HG03378 (cell line): ENCODE measurements around the gene CTNNAL1.
"Not testable (repeated sequence)": the region's sequence is repeated elsewhere in the genome, so short reads cannot be mapped to it uniquely, and the experiment has no call there.

ENCODE experiments used
- ATAC-seq: cut with Tn5 transposase; IDR thresholded peaks from one replicate; pipeline ENCODE4 v1.9.1; 2021; ENCODE audit warnings: mild to moderate bottlenecking, moderate library complexity; ENCODE audit not compliant: unreplicated experiment

The CTNNAL1 gene, protein sequence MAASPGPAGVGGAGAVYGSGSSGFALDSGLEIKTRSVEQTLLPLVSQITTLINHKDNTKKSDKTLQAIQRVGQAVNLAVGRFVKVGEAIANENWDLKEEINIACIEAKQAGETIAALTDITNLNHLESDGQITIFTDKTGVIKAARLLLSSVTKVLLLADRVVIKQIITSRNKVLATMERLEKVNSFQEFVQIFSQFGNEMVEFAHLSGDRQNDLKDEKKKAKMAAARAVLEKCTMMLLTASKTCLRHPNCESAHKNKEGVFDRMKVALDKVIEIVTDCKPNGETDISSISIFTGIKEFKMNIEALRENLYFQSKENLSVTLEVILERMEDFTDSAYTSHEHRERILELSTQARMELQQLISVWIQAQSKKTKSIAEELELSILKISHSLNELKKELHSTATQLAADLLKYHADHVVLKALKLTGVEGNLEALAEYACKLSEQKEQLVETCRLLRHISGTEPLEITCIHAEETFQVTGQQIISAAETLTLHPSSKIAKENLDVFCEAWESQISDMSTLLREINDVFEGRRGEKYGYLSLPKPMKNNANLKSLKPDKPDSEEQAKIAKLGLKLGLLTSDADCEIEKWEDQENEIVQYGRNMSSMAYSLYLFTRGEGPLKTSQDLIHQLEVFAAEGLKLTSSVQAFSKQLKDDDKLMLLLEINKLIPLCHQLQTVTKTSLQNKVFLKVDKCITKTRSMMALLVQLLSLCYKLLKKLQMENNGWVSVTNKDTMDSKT

GRCh38 chr9:109012876-109013678 is at the start of gene CTNNAL1:
TSS of gene CTNNAL1 (minus strand) at chr9:109013499. CDS start at chr9:109013442, 57 bp downstream.
- ATAC-seq, result peak; percentile 38

GRCh38 chr9:109062543-109062942 is 49.2 kb upstream of the CTNNAL1 start:
- no peak for ATAC-seq

DNA sequence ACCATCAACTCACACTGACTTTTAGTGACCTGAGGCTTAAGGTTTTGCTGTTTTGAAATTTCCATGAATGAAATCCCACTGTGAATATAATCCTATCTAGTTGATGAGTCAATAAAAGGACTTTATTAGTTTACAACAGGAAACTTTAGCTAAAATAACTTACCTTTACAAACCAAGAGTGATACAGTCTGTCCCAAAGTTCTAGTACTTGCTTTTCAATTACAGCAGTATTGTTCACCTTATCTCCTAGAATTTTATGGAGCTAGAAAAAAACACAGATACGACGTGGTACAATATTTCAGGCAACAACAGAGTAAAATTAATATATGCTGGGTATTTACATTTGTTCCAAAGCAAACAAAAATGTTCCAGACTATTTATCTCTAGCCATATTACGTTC is 46.9 kb upstream of the CTNNAL1 start:
- ATAC-seq, result no peak

DNA sequence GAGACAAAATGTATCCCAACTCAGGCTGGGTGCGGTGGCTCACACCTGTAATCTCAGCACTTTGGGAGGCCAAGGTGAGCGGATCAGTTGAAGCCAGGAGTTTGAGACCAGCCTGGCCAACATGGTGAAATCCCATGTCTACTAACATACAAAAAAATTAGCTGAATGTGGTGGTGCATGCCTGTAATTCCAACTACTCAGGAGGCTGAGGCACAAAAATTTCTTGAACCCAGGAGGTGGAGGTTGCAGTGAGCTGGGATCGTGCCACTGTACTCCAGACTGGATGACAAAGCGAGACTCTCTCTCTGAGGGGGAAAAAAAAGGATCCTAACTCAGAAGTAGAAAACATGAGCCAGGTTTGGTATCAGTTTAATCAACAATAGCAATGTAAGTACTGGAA is 39.8 kb upstream of the CTNNAL1 start:
- ATAC-seq, result not testable (repeated sequence)

- no peak for ATAC-seq
Measured at GRCh38 chr9:109052416-109052815, 39.1 kb upstream of the CTNNAL1 start.

GRCh38 chr9:109051733-109052132 is 38.4 kb upstream of the CTNNAL1 start:
- no peak for ATAC-seq

DNA sequence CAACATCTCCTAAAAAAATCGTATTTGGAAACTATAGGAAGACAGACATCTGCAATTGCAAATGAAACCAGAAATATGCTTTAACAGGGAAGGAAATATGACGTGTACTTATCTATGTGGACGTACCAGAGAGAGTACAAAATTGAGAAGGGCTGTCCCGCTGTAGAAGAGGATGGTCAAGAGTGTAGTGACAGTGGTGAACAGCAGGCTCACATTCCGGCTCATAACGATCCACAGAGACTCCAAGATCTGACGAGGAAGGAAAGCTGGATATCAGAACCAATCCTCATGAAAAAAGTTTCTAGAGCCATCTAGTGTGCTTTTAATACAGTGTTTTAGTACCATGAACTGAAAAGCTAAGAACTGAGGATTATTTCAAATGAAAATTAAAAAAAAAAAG is 37.1 kb upstream of the CTNNAL1 start:
- ATAC-seq, result no peak

- ATAC-seq, result no peak
Measured at GRCh38 chr9:109048822-109049221, 35.5 kb upstream of the CTNNAL1 start.

DNA sequence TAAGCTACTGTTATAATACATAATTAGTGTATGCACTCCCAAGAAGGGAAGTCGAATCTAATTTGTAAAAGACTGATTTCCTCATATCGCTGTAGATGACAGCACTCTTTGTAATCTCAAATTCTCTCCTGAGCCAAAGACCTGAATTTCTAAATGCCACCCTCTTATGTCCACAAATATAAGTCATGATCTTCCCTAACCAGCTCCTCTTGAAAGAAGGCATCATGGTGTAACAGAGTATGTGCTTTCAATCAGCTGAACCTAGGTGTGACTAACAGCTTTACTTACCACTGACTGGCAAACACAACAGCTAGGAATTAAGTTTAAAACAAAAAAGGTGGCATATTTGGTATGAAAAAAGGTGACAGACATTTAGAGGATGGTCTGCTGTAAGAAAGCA is 34.0 kb upstream of the CTNNAL1 start:
- no peak for ATAC-seq

GRCh38 chr9:109046346-109046745 is 33.0 kb upstream of the CTNNAL1 start:
- no peak for ATAC-seq

DNA sequence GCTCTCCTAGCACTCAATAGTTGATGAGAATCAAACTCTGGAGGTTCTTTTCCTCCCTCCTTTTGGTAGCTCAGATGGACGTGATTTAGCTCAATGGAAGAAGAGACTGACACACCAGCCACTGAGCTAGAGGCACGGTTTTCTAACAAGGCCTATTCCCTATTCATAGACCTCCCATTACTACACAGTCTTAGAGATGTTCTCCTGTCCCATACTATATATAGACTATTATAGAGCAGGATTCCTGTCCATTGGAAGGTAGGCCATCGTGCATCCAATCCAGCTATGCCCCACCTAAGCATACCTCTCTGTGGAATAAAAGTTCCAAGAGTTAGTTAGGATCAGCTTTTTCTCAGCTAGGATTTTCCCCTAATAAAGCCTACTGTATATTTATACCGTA is 30.3 kb upstream of the CTNNAL1 start:
- no peak for ATAC-seq

DNA sequence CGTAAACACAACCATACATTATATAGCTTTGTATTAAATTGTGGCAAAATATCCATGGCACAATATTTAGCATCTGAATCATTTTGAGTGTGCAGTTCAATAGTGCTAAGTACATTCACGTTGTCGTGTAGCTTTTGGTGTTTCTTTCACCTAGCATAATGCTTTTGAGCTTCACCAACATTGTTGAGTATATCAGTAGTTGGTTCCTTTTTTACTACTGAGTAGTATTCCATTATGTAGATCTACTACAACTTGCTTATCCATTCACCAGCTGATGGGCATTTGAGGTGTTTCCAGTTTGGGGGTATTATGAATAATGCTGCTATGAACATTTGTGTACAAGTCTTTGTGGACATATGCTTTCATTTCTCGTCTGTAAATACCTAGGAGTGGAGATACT is 27.3 kb upstream of the CTNNAL1 start:
- ATAC-seq, result no peak

DNA sequence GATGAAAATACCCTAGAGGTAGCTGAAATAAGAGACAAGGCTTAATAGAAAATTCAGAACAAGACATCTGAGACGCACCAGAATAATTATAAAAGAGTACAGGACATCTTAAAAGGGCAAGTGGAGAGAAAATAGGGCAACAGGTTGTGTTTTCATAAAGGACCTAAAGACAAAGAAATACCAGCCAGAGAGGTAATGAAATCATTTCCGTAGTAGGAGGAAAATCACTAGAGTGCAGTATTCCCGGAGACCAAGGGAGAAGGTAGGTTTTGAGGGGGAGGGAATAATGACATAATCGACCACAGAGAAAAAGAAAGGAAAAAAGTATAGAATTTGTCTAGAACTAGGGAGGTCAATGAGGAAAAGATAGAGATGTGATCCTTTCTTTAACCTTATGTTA is 26.2 kb upstream of the CTNNAL1 start:
- ATAC-seq, result no peak

DNA sequence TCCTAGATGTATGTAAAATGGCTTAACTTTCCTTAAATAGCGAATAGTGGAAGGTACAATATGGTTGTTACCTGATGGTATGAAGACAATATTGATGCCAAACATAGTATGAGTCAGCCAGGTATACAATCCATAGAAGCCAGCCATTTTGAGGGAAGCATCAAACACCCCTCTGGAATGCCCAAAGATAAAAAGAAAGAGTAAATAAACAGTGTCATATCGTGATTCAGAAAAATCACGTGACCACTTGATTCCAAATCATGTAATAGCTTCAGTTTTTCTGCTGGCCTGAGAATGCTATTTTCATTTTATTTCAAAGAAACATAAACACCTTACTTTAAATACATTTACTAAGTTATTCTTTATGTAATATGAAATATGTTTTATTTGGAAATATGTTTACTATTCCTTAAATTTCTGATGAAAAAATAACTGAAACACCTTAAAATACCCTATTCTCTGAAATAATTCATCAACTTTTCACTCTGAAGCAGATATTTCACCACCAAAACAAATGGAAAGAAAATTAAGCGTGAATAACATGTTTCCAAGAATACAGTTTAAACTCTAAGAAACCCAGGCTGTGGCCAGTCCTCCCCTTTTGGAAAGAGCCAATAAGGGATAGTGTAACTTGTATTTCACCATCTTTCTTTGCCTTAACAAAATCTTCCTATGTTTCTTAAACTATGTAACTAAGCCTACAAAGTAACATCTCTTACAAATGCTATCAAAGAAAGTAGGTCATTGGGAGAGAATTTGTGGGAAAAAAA is 24.8 kb upstream of the CTNNAL1 start:
- no peak for ATAC-seq

DNA sequence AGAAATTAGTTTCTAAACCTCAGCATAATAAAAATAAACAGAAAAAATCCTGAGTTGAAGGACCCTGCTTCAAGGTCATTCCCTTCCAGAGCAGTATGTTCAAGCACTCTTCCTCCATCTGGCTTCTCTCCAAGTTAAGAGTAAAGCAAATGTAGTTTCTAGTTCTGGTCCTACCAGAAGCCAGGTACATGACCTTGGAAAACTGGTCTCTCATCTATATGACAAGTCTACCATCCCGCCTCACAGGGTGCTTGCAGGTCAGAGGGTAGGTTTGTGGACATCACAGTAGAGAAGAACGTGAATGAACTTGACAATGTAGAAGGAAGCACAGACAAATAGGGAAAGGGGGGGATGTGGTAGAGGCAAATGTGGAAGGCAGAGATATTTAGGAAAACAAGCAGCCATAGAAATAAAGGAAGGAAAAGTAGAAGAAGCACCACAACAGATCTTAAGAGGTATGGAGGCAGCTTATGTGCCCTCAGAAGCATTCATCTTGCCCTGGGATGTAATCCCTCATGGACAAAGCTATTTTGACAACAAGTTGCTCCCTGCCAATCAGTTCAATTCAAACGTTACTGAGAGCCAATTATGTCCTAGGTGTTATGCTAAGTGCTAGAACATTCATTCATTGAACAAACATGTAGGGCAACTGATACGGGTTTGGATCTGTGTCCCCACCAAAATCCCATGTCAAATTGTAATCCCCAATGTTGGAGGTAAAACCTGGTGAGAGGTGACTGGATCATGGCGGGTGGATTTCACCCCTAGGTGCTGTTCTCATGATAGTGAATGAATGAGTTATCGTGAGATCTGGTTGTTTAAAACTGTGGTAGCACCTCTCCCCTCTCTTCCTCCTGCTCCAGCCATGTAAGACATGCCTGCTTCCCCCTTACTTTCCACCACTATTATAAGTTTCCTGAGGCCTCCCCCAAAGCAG is 23.7 kb upstream of the CTNNAL1 start:
- no peak for ATAC-seq

GRCh38 chr9:109035684-109036423 is 22.6 kb upstream of the CTNNAL1 start:
- no peak for ATAC-seq

DNA sequence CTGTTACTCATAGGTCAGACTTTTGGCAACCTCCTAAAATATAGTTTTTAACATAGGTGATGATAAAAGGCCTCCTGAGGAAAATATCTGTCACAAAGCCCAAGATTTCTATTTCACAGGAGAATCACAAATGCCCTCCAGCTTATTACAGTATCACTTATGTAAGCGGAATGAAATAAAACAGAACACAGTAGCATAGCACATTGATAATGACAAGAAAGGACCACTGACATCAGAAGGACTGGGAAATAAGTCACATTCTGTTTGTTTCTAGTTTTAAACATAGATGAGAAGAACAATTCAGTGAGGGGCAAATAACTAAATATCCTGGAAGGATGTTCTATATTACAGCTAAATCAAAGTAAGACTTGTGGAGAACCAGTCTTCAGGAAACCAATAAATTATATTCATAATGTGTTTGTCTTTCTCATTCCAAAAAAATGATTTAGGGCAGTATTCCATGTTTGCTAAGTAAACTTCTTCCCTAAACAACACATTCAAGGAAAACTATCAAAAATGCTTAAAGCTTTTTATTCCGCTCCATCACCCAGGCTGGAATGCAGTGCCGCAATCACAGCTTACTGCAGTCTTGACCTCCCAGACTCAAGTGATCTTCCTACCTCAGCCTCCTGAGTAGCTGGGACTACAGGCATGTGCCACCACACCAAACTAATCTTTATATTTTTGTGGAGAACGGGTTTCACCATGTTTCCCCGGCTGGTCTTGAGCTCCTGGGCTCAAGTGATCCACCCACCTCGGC is 20.8 kb upstream of the CTNNAL1 start:
- no peak for ATAC-seq

GRCh38 chr9:109031241-109031640 is 17.9 kb upstream of the CTNNAL1 start:
- no peak for ATAC-seq
